HG03139 (cell line): Measurements from ENCODE around the gene GUSB.

Experiments
- ATAC-seq: cut with Tn5 transposase; IDR thresholded peaks from one replicate; pipeline ENCODE4 v1.9.1; 2021; ENCODE audit not compliant: unreplicated experiment

The GUSB gene

DNA sequence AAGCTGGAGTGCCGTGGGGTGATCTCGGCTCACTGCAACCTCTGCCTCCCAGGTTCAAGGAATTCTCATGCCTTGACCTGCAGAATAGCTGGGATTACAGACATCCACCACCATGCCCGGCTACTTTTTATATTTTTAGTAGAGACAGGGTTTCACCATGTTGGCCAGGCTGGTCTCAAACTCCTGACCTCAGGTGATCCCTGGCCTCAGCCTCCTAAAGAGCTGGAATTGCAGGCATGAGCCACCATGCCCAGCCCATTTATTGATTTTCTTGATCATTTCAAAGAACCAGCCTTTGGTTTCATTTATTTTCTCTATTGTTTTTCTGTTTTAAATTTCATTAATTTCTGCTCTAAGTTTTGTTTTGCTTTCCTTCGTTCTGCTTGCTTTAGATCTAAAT lies 50.3 kb downstream of the GUSB start:
- no peak for ATAC-seq

DNA sequence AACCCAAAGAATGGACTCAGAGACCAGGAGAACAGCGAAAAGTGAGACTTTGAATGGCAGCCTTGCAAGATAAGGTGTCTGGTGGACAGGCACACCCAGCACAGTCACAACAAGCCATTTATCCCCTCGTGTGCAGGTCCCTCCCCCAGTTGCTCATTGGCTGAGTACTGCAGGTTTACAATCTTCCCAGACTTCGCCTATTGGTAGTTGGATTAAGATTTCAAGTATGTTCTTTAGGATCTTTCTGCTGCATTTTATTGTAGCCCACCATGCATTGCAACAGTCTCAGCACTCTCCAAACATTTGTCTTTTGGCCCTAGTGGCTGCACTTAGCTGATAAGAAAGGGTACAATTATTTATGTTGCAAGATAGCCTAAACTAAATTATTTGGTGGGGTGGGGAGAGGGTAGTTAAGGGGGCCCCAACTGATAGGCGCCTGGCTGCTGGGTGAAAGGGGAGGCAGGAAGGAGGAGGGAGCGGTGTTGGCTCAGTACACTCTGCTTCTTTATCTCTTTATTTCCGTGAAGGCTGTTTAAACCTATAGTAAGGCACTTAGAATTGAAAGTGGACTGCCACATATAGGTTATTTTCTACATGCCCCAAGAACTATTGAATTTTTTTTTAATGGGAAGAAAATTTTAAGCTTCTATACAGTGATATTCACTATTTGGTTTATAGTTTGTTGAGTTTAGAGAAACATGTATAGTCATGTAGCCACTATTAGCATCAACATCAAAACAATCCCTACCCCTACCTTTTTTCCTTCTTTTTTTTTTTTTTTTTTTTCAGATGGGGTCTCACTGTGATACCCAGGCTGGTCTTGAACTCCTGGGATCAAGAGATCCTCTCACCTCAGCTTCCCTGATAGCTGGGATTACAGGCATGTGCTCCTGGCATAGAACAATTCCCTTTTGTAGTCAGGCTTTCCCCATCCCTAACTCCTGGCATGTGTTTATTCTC lies 54.2 kb downstream of the GUSB start:
- ATAC-seq: no peak

DNA sequence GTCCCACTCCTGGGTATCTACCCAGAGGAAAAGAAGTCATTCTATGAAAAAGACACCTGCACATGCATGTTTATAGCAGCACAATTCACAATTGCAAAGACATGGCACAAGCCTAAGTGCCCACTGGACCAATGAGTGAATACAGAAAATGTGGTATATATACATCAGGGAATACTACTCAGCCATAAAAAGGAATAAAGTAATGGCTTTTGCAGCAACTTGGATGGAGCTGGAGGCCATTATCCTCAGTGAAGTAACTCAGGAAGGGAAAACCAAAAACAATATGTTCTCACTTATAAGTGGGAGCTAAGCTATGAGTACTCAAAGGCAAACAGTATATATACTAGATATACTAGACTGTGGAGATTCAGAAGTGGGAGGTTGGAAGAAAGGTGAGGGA lies 55.4 kb downstream of the GUSB start:
- no peak for ATAC-seq

DNA sequence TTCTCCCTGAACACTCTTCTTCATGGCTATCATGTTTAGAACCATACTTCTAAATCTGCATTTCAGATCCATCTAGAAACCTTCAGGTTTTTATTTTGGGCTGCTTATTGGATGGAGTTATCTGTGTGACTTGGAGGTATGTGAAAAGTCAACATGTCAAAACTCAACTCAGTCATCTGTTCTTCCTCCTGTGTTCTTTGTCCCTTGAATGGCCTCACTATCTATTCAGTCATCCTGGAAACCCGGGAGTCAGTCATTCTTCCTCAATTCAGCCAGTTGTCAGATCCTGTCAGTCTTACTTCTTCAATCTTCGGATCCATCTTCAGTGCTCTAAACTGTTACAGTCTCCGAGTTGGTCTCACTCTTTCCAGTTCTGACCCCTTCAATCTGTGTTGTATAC lies 57.0 kb downstream of the GUSB start:
- no peak for ATAC-seq

DNA sequence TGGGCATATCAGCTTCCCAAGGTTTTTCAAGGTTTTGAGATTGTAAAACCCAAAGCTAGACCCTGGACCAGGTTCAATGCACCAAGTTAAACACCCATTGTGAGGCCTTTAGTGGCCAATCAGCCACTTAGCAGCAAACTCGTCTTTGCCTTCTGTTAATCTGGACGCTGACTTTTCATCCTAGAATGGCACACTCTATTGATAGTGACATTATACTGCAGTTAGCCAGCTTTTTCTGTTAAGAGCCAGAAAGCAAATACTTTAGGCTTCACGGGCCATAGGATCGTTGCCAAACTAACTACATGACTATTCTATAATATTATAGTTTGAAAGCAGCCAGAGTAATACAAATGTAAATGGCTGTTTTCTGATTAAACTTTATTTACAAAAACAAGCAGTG lies 57.8 kb downstream of the GUSB start:
- ATAC-seq: no peak

DNA sequence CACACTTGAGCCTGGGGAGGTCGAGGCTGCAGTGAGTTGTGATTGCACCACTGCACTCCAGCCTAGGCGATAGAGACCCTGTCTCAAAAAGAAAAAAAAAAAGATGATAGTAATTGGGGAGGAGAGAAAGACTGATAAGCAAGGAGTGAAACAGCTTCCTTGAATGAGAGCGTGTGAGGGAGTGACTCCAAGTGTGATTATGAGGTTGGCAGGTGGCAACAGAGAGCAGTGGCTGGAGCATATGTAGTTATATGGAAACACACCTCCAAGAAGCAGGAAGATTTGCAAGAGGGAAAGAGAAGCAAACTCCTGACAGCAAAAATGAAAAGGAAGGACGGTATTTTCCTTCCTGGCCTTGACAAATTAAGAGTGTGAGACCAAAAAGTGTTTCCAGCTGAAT lies 58.7 kb downstream of the GUSB start:
- ATAC-seq: no peak

DNA sequence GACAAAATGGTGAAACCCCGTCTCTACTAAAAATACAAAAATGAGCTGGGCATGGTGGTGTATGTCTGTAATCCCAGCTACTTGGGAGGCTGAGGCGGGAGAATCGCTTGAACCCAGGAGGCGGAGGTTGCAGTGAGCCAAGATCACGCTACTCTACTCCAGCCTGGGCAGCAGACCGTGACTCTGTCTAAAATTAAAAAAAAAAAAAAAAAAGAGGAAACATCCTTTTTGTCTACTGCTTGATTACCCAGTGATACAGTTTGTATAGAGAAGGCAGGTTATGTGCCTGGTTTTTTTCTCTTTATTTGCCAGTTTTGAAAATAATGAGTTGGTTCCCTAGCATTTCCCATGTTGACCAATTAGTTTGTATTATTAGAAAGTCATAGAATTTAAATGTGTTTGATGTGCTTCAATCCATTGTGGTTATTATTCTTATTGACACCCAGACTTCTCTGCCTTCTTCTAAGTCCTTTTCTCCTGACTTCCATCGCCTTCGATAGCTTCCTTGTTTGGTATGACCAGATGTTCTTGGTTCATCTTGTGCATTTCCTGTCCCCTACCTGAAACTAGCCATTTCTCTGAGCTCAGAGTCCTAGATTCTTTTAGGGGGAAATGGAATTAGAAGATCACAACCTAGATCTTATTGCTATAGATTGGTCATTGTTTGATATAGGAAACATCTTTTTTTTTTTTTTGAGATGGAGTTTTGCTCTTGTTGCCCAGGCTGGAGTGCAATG lies 65.9 kb downstream of the GUSB start:
- ATAC-seq: no peak

DNA sequence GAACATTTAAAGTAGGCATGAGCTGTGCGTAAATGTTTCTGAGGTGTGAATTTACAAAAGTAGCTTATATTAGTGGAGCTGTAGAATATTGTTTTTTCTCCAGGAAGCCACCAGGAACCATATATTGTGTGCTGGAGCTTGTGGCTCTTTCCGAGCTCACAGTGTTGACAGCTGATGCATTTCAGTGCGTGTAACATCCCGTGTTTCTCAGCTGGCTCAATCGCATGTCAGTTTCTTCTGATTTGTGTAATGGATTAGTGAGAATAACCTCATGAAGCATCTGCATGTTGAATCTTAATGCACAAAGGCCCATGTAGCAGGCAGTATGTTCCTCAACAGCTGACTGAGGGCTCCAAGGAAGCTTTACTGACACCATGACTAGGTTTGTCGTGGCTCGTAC lies 69.8 kb downstream of the GUSB start:
- ATAC-seq: no peak
